A549 (cell line): Measurements from ENCODE around the gene ACVR2B.

Experiments
- BHLHE40 ChIP-seq: IDR thresholded peaks from 2 replicates; pipeline ENCODE4 v1.6.1; 2012; ENCODE audit warnings: low read depth, low read length, inconsistent platforms
- CEBPB ChIP-seq, 2 experiments: fragments of >200 bp in 1 of 2; sonication (Bioruptor Twin) in 1 of 2; formaldehyde crosslinking in 1 of 2; IDR thresholded peaks; 2 replicates each; pipeline ENCODE4 v1.6.1; 2012 to 2016
- CTCF ChIP-seq: fragments of >200 bp; sonication (Bioruptor Twin); formaldehyde crosslinking; IDR thresholded peaks from 3 replicates; pipeline ENCODE4 v1.5.1; 2016
- KDM1A ChIP-seq: fragments of 200-600 bp; sonication (generic); IDR thresholded peaks from 2 replicates; pipeline ENCODE4 v1.6.1; 2016; ENCODE audit warnings: low read depth, mild to moderate bottlenecking
- NPAS2 ChIP-seq: fragments of 250-450 bp; sonication (Bioruptor Pico); IDR thresholded peaks from 2 replicates; pipeline ENCODE4 v1.8.0; 2022; ENCODE audit warnings: mild to moderate bottlenecking, moderate library complexity, borderline replicate concordance
- PHF8 ChIP-seq: fragments of 200-600 bp; sonication (generic); IDR thresholded peaks from 2 replicates; pipeline ENCODE4 v1.6.1; 2016; ENCODE audit warnings: low read depth, mild to moderate bottlenecking, antibody characterized with exemption, moderate library complexity, borderline replicate concordance
- POLR2A ChIP-seq: IDR thresholded peaks from 2 replicates; pipeline ENCODE4 v1.6.1; 2012; ENCODE audit warnings: mild to moderate bottlenecking, low read length
- REST ChIP-seq: fragments of 200-600 bp; sonication (generic); IDR thresholded peaks from 2 replicates; pipeline ENCODE4 v1.6.1; 2016; ENCODE audit warnings: antibody characterized with exemption, mild to moderate bottlenecking, moderate library complexity
- RFX5 ChIP-seq: fragments of 450-650 bp; IDR thresholded peaks from 2 replicates; pipeline ENCODE4 v1.7.1; 2014; ENCODE audit warnings: antibody characterized with exemption, mild to moderate bottlenecking, moderate library complexity

- no peak for TF ChIP-seq CTCF
- TF ChIP-seq RFX5: no peak
- no peak for TF ChIP-seq NPAS2 (CRISPR knock-in tag)
- TF ChIP-seq REST: no peak
- no peak for TF ChIP-seq POLR2A
- TF ChIP-seq BHLHE40: no peak
- no peak for TF ChIP-seq CEBPB (IDR thresholded peaks at IDR 0.05)
- no peak for TF ChIP-seq KDM1A
- TF ChIP-seq PHF8: no peak
Observed at GRCh38 chr3:38455639-38456430, 2.1 kb downstream of the ACVR2B start.
